Suprapubic skin (tissue), 4 donors: ENCODE measurements around the gene ZDHHC17.

Experiments used
- POLR2A ChIP-seq, 2 donors: fragments of 450-650 bp; IDR thresholded peaks; one replicate each; pipeline ENCODE4 v1.6.1; 2017; ENCODE audit warnings: antibody characterized with exemption in 2 of 2, mild to moderate bottlenecking in 2 of 2, moderate library complexity in 2 of 2
- POLR2AphosphoS5 ChIP-seq, 3 donors: sonication (generic); formaldehyde crosslinking; IDR thresholded peaks; one replicate each; pipeline ENCODE4 v1.6.1; 2017; ENCODE audit warnings: antibody characterized with exemption in 3 of 3
- TF ChIP-seq, protein P1 (sequence below), 2 donors: fragments of 200-600 bp in 1 of 2; fragments of 450-650 bp in 1 of 2; sonication (generic) in 1 of 2; IDR thresholded peaks; one replicate each; pipeline ENCODE4 v1.5.1; 2016 to 2019; ENCODE audit warnings: antibody characterized with exemption in 2 of 2, mild to moderate bottlenecking in 1 of 2, moderate library complexity in 1 of 2

DNA sequence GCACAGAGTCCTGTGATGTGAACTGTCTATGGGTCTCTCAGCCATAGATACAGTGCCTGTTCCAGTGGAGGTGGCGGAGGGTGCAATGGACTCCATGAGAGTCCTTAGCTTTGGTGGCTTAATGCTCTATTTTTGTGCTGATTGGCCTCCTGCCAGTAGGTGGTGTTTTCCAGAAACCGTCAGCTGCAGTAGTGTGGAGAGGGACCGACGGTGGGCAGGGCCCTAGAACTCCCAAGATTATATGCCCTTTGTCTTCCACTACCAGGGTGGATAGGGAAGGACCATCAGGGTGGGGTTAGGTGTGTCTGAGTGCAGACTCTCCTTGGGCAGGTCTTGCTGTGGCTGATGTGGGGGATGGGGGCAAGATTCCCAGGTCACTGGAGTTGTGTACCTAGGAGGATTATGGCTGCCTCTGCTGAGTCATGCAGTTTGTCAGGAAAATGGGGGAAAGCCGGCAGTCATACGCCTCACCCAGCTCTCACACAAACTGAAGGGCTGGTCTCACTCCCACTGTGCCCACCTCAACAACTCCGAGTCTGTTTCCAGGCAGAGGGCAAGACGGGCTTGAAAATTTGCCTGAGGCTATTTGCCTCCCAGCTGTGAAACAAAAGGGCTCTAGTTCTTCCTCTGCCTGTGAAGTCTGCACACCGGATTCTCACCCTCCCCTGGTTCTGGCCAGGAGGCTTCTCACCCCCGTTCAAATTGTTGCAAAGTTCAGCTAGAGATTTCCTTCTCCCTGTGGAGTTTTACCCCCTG, 24.9 kb upstream of the ZDHHC17 start:
- TF ChIP-seq, protein P1, sequence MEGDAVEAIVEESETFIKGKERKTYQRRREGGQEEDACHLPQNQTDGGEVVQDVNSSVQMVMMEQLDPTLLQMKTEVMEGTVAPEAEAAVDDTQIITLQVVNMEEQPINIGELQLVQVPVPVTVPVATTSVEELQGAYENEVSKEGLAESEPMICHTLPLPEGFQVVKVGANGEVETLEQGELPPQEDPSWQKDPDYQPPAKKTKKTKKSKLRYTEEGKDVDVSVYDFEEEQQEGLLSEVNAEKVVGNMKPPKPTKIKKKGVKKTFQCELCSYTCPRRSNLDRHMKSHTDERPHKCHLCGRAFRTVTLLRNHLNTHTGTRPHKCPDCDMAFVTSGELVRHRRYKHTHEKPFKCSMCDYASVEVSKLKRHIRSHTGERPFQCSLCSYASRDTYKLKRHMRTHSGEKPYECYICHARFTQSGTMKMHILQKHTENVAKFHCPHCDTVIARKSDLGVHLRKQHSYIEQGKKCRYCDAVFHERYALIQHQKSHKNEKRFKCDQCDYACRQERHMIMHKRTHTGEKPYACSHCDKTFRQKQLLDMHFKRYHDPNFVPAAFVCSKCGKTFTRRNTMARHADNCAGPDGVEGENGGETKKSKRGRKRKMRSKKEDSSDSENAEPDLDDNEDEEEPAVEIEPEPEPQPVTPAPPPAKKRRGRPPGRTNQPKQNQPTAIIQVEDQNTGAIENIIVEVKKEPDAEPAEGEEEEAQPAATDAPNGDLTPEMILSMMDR (IDR thresholded peaks at IDR 0.05), result no peak
- TF ChIP-seq POLR2A (IDR thresholded peaks at IDR 0.05) (no peak), POLR2AphosphoS5 (IDR thresholded peaks at IDR 0.05) (no peak)
